ENCODE data around the gene CFDP1. TPM values are rescaled to one million over a fixed set of nuclear protein-coding genes. Genes with fewer than 3 reads are reported as not detected.

CFDP1 gene
- total RNA-seq, 1 donor from 2014 or later = 65.6 TPM

DNA sequence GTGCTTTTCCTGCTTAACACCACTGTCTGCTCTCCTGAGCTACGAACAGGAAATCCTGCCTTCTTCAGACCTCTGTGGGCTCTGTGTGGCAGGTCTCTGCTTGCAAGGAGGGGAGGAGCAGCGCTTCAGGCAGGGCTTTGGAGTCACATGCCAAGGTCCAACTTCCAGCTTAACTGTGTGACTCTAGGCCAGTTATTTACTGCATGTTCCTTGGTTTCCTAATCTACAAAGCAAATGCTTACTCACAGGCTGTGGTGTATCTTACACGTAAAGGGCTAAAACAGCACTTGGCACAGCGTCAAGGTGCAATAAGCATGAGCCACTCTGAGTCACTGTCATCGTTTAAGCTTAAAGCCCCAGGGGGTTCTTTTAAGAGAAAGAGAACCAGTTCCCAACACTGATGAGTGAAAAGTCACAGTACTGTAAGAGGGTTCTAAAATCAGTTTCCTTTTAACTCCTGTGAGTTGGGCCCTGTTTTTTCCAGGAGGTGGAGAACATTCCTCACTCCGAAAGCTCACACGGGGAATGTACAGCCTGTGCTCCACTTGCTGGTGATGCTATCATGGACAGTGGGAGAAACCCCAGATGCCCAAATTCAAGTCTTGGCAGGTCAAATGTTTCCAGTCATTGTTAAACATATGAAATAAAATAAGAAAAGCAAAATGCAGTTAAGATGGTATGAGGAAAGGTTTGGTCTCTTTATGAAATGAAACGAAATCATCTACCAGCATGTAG is 127.8 kb downstream of the CFDP1 start:
- Mint-ChIP-seq H3K9me3 (ENCODE audit: unreplicated experiment) (no peaks in the 10 kb centered on the region), H3K4me3 (ENCODE audit: unreplicated experiment) (peak overlapping the region; percentile 18), H3K4me1 (ENCODE audit: unreplicated experiment) (peaks cover 42% of the 10 kb centered on the region), H3K27me3 (ENCODE audit: unreplicated experiment) (no peaks in the 10 kb centered on the region), H3K27ac (ENCODE audit: unreplicated experiment) (peak overlapping the region; percentile 99), H3K36me3 (ENCODE audit: unreplicated experiment) (peaks cover 27% of the 10 kb centered on the region)
- TF ChIP-seq, protein P1, sequence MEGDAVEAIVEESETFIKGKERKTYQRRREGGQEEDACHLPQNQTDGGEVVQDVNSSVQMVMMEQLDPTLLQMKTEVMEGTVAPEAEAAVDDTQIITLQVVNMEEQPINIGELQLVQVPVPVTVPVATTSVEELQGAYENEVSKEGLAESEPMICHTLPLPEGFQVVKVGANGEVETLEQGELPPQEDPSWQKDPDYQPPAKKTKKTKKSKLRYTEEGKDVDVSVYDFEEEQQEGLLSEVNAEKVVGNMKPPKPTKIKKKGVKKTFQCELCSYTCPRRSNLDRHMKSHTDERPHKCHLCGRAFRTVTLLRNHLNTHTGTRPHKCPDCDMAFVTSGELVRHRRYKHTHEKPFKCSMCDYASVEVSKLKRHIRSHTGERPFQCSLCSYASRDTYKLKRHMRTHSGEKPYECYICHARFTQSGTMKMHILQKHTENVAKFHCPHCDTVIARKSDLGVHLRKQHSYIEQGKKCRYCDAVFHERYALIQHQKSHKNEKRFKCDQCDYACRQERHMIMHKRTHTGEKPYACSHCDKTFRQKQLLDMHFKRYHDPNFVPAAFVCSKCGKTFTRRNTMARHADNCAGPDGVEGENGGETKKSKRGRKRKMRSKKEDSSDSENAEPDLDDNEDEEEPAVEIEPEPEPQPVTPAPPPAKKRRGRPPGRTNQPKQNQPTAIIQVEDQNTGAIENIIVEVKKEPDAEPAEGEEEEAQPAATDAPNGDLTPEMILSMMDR (IDR thresholded peaks at IDR 0.05) = peak; percentile 29
- DNase-seq (ENCODE audit: extremely low spot score, unreplicated experiment) = peak; percentile 85

DNA sequence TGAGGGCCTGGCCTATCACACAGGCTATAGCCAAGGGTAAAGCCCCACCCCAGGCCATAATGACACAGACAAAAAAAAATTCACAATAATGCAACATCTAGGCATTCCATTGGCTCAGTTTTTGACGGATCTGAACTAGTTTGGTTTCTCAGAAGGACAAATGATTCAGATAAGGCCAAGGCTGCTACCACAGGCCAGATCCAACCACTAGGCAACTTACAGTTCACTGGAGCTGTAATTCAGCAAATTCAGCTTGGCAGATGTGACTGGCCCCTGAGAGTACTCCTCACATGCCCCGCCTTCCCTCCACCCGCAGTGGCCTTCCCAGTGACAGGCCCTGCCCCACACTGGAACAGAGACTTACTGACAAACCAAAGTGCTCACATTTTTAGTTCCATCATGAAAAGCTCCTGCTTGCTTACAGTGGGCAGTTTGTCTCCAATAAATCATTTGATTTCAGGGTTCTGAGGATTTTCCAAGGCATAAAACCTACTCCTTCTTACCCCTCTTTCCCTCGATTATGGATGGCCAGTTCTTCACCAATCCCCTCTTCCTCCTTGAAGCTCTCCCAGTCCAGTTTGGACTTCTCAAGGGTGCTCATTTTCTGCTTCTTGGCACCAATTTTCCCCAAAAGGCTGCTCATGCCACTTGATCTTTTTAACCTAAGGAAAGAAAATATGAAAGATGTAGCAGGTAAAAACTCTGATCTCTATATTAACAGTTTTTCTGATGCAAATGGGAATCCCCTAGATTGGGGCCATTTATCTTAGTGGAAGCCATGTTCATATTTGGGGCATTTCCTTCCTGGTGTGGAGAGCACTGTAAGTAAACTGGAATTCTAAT is 128.6 kb downstream of the CFDP1 start:
- Mint-ChIP-seq H3K27me3 (ENCODE audit: unreplicated experiment) (no peaks in the 10 kb centered on the region), H3K4me1 (ENCODE audit: unreplicated experiment) (peaks cover 37% of the 10 kb centered on the region), H3K4me3 (ENCODE audit: unreplicated experiment) (peak overlapping the region; percentile 29), H3K27ac (ENCODE audit: unreplicated experiment) (peak overlapping the region; percentile 99), H3K9me3 (ENCODE audit: unreplicated experiment) (no peaks in the 10 kb centered on the region), H3K36me3 (ENCODE audit: unreplicated experiment) (peaks cover 28% of the 10 kb centered on the region)
- TF ChIP-seq, protein P1 (IDR thresholded peaks at IDR 0.05) = no peak
- no peak for DNase-seq (ENCODE audit: extremely low spot score, unreplicated experiment)

DNA sequence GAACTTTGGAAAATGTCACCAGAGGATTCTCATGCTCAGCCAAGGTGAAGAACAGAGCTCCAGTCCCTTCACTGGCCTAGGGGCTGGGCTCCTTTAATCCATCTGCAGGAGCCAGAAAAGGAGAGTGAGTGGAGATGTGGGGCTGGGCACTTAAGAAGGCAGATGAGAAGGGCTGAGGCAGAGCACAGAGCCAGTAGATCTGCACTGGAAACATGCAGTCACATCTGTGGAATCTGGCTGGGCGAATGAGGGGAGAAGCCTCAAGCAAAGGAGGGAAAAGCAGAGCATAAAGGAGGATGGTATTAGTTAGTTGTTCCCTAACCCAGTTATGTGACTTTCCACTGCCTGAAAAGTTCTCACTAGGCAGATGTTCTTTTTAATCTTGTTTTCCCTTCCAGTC is 131.5 kb downstream of the CFDP1 start:
- no peaks in the 10 kb centered on the region for H3K27me3 Mint-ChIP-seq (ENCODE audit: unreplicated experiment)
- TF ChIP-seq, protein P1 (IDR thresholded peaks at IDR 0.05) = no peak
- H3K36me3 Mint-ChIP-seq (ENCODE audit: unreplicated experiment) = peaks cover 40% of the 10 kb centered on the region
- DNase-seq (ENCODE audit: extremely low spot score, unreplicated experiment) = no peak
- H3K4me1 Mint-ChIP-seq (ENCODE audit: unreplicated experiment) = peaks cover 36% of the 10 kb centered on the region
- H3K9me3 Mint-ChIP-seq (ENCODE audit: unreplicated experiment) = no peaks in the 10 kb centered on the region
- H3K4me3 Mint-ChIP-seq (ENCODE audit: unreplicated experiment) = no peak overlapping the region
- H3K27ac Mint-ChIP-seq (ENCODE audit: unreplicated experiment) = peak overlapping the region; percentile 60

DNA sequence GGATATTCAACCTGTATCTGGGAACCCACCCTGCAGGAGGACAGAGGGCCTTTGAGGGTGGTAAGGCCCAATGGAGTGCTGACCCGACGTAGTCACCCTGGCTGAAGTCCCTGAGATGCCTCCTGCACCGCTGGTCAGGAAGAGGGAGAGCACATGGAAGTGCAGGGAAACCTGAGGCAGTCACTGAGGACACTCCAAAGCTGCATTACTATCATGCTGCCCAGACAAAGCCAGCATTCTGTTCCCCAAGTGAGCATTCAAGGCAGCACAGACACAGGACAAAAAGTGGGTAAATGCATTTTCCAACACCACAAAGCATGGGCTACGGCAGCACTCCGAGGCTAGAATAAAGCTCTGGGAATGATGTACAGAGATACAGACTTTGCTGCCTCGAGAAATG is 135.0 kb downstream of the CFDP1 start:
- no peak for DNase-seq (ENCODE audit: extremely low spot score, unreplicated experiment)
- Mint-ChIP-seq H3K9me3 (ENCODE audit: unreplicated experiment) (no peaks in the 10 kb centered on the region), H3K4me1 (ENCODE audit: unreplicated experiment) (peaks cover 7% of the 10 kb centered on the region), H3K27me3 (ENCODE audit: unreplicated experiment) (no peaks in the 10 kb centered on the region), H3K4me3 (ENCODE audit: unreplicated experiment) (no peak overlapping the region), H3K36me3 (ENCODE audit: unreplicated experiment) (peaks cover 48% of the 10 kb centered on the region), H3K27ac (ENCODE audit: unreplicated experiment) (no peak overlapping the region)
- TF ChIP-seq, protein P1 (IDR thresholded peaks at IDR 0.05) = no peak

DNA sequence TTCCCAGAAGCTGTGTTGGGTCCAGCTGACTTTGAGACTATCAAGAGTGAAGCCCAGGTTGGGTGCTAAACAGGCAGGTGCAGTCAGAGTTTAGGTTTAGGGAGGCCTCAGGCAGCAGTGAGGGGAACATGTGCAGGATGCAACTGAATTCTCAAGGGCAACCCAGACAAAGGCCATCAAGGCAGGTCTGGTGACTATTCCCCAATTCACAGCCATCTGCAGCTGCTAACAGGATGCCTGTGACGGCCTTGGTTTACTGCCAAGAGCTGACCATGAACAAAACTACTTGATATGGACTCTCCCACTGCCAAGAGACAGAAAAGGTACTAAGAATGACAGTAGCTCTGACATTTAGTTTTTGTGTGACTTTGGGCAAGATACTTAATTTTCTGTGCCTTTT is 136.7 kb downstream of the CFDP1 start:
- no peak overlapping the region for H3K4me3 Mint-ChIP-seq (ENCODE audit: unreplicated experiment)
- no peaks in the 10 kb centered on the region for H3K9me3 Mint-ChIP-seq (ENCODE audit: unreplicated experiment)
- no peaks in the 10 kb centered on the region for H3K27me3 Mint-ChIP-seq (ENCODE audit: unreplicated experiment)
- peaks cover 50% of the 10 kb centered on the region for H3K36me3 Mint-ChIP-seq (ENCODE audit: unreplicated experiment)
- TF ChIP-seq, protein P1 (IDR thresholded peaks at IDR 0.05) = no peak
- DNase-seq (ENCODE audit: extremely low spot score, unreplicated experiment) = no peak
- H3K4me1 Mint-ChIP-seq (ENCODE audit: unreplicated experiment) = peaks cover 3% of the 10 kb centered on the region
- H3K27ac Mint-ChIP-seq (ENCODE audit: unreplicated experiment) = no peak overlapping the region

All from osteocyte (in vitro differentiated cells).